Measurements from ENCODE around the gene SBNO2. TPM values are rescaled to one million over a fixed set of nuclear protein-coding genes. Genes with fewer than 3 reads are reported as not detected.

Gene SBNO2
- total and polyA plus RNA-seq, 2 donors (not counting 3 experiments of a cell fraction or from before 2014, with no cell fraction given): 31.4 to 65.7 TPM

DNA sequence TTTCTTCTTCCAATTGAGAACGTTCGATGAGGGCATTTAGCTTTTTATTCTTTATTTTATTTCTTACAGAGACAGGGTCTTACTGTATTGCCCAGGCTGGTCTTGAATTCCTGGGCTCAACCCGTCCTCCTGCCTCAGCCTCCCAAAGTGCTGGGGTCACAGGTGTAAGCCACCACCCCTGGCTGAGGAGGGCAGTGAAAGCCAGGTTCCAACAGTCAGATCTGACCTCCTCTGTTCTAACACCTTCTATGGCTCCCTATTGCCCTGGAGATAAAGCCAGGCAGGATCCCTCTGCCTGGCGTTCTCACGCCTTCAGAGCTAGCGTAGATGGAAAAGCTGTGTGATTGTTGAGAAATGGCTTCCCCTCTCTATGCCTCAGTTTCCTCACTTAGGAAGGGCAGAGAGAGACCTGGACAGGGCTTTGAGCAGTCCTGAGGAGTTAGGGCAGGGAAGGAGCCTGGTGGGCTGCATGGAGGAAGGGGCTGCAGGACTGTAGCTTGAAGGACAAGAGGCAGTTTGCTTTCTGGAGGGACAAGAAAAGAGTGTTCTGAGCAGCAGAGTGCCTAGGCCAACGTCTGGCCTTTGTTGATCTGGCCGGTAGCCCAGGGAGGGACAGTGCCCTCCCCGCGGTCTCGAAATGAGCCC is 101.6 kb downstream of the SBNO2 start:
- CTCF ChIA-PET: no interaction called here

More for the DNA sequence above, 101.6 kb downstream of the SBNO2 start:
- no peak overlapping the region for H2AFZ ChIP-seq (ENCODE audit: low read depth, low read length)
- H3K27ac ChIP-seq (ENCODE audit: insufficient read depth, low read depth, low read length): no peak overlapping the region
- H3K36me3 ChIP-seq (ENCODE audit: control insufficient read depth in 2 of 2, extremely low read depth in 1 of 2, insufficient read depth in 2 of 2, low read length in 2 of 2): no peaks in the 10 kb centered on the region
- H3K4me2 ChIP-seq (ENCODE audit: insufficient read depth, low read length): no peak overlapping the region
- no peaks in the 10 kb centered on the region for H4K20me1 ChIP-seq (replicated peaks; ENCODE audit: control insufficient read depth, extremely low read depth, insufficient read depth, low read length)
- dilution Hi-C loops (cut with MboI; ENCODE audit: extremely low pct_ligation_motif_present, low sequenced_read_pairs) (no loop called here), intact Hi-C loops (cut with micrococcal nuclease) (no loop called here)
- no TSS peak for BruUV-seq (replicated peaks)
- H3K9me3 ChIP-seq (replicated peaks; ENCODE audit: control insufficient read depth, insufficient read depth, low read length): no peaks in the 10 kb centered on the region
- H3K27me3 ChIP-seq (ENCODE audit: control insufficient read depth in 2 of 2, insufficient read depth in 2 of 2, low read length in 2 of 2): no peaks in the 10 kb centered on the region
- H3K4me3 ChIP-seq (replicated peaks in 1 of 3; ENCODE audit: insufficient read depth in 1 of 3, low read depth in 1 of 3, low read length in 3 of 3): no peak overlapping the region
- H3K79me2 ChIP-seq (ENCODE audit: control insufficient read depth, insufficient read depth, low read length): no peaks in the 10 kb centered on the region
- H3K9ac ChIP-seq (replicated peaks; ENCODE audit: extremely low read depth, insufficient read depth, low read length): no peak overlapping the region
- peaks cover 17% of the 10 kb centered on the region for H3K4me1 ChIP-seq (ENCODE audit: control insufficient read depth, extremely low read depth, insufficient read depth, low read length)
- no peak for DNase-seq (ENCODE audit: low read depth, low spot score)
- H3K9me1 ChIP-seq (replicated peaks; ENCODE audit: control insufficient read depth, extremely low read depth, insufficient read depth, low read length): no peaks in the 10 kb centered on the region
- FAIRE-seq: no peak
- TF ChIP-seq JUN (IDR thresholded peaks at IDR 0.05; ENCODE audit: borderline replicate concordance, insufficient read depth, insufficient read length, low read depth): no peak
- no peak for TF ChIP-seq EZH2 (IDR thresholded peaks at IDR 0.05; ENCODE audit: borderline replicate concordance, low read depth, low read length, severe bottlenecking)
- no peak for TF ChIP-seq POLR2A (IDR thresholded peaks at IDR 0.05; ENCODE audit: low read depth, low read length)
- TF ChIP-seq MAX (IDR thresholded peaks at IDR 0.05; ENCODE audit: insufficient read depth, insufficient read length): no peak
- TF ChIP-seq MYC (IDR thresholded peaks at IDR 0.05; ENCODE audit: low read depth, low read length): no peak
- TF ChIP-seq CTCF (IDR thresholded peaks at IDR 0.05; ENCODE audit: extremely low read depth in 1 of 2, insufficient read depth in 1 of 2, low read depth in 1 of 2, low read length in 2 of 2): no peak
- no peak for TF ChIP-seq FOS (IDR thresholded peaks at IDR 0.05; ENCODE audit: borderline replicate concordance, insufficient read depth, low read length)
- TF ChIP-seq GATA2 (IDR thresholded peaks at IDR 0.05; ENCODE audit: insufficient read depth, insufficient read length, low read depth, low read length): no peak
- TF ChIP-seq POLR2AphosphoS5 (IDR thresholded peaks at IDR 0.05; ENCODE audit: insufficient read depth, low read depth, low read length): no peak
- POLR2A ChIA-PET: interaction anchor here (0.6 to 1.1 kb wide), 2 partner anchors 29 to 53 kb away, joined by 3 to 6 read pairs; no protein-coding TSS in a partner anchor

Measured in endothelial cell of umbilical vein (primary cell).